OCI-M2 (cell line): ENCODE results near the gene CXXC5.

ENCODE experiments used
- DNase-seq: peaks from one replicate; lab custom pipeline; 2025; ENCODE audit not compliant: unreplicated experiment; lab: John Stamatoyannopoulos, UW

Gene CXXC5

DNA sequence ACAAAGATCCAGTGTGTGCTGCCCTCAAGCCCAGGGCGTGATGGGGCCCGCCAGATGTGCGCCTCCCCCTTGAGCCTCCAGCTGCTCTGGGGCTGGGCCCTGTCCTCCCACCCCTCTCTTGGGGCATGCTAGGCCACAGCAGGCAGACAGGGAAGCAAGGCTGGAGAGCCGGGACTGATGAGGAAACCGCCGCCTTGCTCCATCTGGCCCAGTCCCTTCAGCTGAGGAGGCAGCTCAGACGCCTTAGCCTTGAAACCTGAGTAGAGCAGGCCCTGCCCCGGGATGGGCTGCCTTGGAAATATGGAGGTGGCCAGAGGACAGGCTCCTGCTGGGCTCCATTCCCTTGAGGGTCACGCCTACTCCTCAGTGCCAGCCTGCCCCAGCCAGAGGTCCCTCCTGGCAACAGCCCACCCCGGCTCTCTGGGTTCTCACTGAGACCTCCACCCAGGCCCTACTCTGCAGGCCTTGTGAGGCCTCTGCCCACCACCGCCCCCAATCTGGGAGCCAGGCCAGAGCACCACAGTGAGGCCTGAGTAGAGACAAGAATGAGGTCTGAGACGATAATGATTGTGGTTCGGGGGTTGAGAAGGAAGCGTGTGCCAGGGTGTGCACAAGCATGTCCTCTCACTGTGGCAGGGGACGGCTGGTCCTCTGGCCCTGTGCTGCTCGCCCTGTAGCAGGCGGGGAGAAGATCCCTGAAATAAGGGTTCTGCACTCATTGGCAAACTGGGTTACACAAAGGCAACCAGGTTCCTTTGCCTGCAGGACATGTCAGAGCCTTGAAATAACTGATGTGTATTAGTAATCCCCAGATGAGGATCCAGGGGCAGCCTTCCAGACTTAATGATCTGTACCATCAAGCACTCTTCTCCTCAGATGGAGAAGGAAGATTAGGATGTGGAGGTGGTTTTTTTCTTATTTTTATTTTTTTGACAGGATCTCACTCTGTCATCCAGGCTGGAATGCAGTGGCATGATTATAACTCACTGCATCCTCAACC is 30.9 kb downstream of the CXXC5 start:
- DNase-seq: no peak

DNA sequence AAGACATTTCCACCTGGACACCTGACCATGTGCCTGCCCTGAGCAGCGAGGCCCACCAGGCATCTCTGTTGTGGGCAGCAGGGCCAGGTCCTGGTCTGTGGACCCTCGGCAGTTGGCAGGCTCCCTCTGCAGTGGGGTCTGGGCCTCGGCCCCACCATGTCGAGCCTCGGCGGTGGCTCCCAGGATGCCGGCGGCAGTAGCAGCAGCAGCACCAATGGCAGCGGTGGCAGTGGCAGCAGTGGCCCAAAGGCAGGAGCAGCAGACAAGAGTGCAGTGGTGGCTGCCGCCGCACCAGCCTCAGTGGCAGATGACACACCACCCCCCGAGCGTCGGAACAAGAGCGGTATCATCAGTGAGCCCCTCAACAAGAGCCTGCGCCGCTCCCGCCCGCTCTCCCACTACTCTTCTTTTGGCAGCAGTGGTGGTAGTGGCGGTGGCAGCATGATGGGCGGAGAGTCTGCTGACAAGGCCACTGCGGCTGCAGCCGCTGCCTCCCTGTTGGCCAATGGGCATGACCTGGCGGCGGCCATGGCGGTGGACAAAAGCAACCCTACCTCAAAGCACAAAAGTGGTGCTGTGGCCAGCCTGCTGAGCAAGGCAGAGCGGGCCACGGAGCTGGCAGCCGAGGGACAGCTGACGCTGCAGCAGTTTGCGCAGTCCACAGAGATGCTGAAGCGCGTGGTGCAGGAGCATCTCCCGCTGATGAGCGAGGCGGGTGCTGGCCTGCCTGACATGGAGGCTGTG is 32.4 kb downstream of the CXXC5 start:
- DNase-seq: no peak

DNA sequence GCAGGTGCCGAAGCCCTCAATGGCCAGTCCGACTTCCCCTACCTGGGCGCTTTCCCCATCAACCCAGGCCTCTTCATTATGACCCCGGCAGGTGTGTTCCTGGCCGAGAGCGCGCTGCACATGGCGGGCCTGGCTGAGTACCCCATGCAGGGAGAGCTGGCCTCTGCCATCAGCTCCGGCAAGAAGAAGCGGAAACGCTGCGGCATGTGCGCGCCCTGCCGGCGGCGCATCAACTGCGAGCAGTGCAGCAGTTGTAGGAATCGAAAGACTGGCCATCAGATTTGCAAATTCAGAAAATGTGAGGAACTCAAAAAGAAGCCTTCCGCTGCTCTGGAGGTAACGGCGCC is 32.9 kb downstream of the CXXC5 start:
- DNase-seq: no peak

DNA sequence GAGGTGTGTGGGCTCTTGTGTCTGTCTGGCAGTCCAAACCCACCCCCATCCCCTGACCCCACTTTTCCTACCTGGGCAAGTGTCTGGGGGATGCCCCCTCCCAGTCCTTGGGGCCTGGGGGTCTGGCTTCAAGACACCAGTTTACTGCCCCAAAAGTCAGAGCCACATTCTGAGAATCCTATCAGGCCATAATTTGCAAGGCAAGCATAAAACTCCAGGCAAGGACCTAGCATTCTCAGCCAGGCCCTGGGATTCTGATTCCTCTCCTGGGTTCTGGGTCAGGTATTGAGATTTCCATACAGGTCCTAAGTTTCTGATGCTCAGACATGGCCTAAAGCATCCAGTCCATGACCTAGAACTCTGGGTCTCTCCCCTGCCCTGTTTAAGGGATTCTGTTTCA is 33.3 kb downstream of the CXXC5 start:
- no peak for DNase-seq

DNA sequence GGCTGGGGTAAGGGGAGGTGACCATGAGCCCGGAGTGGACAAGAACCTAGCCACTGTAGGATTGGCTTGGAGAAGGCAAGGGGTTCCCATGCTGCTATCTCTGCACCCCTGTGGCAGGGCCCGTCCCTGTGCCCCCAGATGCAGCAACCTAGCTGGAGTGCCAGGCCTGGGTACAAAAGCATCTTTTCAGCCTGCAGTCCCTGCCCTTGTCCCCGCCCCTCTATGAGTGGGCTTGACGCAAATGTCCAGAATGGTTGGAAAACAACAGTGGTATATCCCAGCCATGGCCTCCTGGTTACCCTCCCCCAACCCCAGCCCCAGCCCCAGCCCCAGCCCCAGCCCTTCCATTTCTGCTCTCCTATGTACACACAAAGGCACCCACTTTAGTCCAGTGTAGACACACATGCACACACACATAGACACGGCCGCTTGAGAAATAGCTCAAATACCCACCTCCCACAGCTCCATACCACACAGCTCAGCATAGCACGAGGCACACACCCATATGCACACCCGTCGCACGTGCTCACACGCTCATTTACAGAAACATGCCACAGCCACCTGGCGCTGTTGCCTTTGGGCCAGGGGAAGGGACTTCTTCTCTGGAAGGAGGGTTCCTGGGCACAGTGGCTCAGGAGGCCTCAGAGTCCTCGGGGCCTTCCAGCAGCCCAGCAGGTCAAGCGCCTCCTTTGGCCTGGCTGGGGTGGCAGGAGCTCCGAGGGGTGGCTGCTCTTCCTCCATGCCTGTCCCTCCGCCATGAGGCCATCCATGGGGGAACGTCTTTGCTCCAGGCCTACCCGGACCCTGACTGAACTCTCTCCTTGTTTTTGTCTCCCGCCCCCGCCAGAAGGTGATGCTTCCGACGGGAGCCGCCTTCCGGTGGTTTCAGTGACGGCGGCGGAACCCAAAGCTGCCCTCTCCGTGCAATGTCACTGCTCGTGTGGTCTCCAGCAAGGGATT is 34.1 kb downstream of the CXXC5 start:
- no peak for DNase-seq

DNA sequence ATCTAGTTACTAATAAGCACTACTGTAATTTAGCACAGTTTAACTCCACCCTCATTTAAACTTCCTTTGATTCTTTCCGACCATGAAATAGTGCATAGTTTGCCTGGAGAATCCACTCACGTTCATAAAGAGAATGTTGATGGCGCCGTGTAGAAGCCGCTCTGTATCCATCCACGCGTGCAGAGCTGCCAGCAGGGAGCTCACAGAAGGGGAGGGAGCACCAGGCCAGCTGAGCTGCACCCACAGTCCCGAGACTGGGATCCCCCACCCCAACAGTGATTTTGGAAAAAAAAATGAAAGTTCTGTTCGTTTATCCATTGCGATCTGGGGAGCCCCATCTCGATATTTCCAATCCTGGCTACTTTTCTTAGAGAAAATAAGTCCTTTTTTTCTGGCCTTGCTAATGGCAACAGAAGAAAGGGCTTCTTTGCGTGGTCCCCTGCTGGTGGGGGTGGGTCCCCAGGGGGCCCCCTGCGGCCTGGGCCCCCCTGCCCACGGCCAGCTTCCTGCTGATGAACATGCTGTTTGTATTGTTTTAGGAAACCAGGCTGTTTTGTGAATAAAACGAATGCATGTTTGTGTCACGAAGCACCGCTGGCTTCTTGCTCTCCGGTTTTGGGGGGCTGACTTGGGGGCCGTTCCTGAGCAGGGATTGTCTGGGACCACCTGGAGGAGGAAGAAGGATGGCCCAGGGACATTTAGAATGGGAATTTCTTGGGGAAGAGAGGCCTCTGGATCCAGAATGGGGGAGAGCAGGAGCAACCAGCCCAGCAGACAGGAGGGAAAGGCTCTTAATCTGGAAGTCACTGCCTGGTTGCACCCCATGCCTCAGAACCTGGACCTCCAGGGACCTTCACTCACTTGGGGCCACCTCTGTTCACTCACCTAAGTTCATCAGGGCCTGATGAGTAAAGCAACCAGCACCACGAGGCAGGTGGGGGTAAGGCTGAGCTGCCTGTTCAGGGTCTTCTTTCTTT is 35.4 kb downstream of the CXXC5 start:
- no peak for DNase-seq

DNA sequence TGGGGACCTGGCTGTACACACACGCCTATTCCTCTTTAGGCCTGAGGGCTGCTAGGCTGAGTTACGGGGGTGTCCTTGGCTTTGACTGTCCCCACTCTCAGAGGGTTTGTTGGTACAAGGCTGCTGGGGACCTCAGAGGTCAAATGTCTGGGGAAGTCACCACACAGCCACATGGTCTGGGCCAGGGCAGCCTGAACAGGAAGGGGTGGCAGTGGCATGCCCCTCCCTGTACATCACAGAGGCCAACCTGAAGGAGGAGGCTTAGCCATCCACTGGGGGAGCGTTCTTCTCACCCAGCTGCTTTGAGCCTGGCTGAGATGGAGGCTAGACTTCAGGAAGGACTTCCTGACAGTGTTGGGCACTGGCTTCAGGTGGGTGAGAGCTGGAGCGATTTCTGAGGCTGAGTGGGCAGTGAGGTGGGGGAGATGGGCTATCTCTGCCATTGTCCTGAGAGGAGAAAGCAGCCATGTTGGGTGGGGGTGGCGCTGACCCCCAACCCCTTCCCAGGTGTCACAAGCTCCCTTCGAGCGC is 36.3 kb downstream of the CXXC5 start:
- DNase-seq: no peak

DNA sequence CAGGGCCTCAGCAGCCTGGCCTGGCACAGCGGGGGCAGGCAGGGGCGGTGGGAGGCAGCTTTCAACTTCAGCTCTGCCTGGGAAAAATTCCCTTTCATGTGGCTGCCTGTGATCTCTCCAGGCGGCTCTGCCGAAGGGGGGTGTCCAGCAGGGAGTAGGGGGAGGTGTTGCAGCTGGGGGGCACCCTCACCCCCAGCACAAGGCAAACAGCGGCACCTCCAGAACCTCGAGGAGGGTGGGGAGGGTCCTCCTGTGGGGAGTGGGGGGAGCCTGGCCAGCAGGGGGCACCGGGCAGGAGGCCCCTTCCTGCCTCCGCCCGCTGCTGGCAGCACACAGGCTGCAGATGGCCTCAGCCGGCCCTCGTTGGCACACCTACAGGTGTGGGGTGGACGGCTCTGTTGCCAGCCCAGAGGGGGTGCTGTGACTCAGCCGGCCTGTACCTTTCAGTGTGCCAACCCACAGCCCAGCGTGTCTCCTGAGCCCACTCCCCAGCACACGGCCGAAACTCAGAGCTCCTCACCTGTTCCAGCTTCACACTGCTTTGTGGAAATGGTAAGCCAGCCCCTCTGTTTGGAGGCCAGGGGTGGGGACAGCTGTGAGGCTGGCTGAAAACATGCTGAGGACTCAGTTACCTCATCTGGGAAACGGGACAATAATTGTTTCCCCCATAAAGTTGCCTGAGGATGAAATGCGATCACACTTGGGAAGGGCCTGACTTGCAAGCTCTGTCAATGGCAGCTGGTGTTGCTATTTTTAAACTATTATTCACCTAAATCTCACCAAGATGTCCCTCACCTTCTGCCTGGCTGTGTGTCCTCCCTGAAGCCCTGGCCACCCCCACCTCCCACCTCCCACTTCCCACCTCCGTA is 37.0 kb downstream of the CXXC5 start:
- no peak for DNase-seq

DNA sequence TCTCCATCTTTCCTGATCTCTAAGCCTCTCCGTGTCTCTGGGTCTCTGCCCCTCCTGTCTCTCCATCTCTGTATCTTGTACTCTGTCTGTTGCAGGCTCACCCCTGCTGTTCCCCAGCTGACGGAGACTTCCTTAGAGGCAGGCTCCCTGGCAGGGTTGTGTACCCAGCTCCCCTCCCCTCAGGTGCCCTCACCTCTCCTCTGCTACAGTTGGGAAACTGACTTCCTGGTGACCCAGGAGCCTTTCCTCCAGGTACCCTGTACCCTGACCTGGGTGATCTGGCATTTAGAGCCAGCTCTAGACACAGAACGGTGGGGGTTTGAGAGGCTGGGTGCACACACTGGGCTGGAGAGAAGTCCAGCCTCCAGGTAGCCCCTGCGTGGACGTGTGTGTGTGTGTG is 37.7 kb downstream of the CXXC5 start:
- DNase-seq: no peak

DNA sequence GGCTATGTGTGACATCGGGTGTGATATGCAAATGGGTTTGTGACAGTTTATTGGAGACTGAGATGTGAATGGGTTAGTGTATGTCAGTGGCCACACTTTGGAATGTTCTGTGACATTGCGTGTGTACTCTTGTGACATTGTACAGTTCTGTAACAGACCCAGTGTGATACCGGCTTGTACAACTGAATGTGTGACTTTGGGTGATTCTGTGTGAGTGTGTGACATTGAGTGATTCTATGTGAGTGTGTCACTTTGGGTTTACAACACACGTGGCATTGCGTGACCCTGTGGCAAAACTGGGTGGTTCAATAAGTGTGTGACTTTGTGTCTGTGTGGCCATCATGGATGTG is 38.2 kb downstream of the CXXC5 start:
- DNase-seq: no peak

DNA sequence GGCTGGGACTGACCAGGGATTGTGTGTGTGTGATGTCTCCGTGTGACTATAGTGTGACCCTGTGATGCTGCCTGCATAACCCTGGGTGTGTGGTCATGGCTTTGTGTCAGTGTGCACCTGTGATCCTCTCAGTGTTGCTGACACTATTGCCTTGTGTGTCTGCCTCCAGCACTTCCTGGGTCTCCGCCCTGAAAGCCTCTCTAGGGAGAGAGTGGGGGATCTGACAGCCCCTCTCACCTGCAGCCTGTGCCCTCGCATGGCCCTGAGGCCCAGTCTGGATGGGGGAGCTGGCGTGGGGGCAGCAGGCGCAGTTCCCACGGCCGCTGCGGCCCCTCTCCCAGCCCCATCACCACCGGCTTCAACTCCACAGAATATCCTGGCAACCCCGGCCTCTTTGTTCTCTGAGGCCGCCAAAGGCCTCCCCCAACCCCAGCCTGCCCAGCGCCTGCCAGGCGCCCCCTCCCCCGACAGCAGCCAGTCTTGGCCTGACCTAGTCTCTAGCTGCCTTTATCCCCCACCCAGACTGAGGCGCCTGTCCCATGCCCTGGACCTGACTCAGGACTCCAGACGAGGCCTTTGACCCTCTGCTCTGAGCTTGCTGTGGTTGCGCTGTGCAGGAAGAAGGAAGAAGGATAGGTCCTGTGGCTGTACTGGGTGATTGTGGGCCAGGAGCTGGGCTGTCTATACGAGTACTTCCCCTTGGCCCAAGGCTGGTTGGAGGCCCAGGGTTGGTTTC is 38.7 kb downstream of the CXXC5 start:
- no peak for DNase-seq

DNA sequence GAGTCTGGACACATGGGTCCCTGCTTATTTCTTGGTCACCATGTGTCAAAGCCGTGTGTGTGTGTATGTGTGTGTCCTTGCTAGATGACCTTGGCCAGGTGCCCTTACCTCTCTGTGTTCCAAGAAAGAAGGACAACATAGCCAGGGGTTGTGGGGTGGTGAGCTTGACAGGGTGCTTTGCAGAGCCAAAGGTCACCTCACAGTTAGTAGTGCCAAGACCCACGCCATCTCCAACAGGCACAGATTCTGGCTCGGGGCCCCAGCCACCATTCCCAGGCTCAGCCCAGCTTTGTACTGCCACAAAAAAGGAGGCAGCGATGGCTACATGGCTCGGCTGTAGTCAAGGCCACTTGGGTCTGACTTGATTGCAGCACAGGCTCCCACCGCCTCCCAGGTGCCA is 39.5 kb downstream of the CXXC5 start:
- DNase-seq: no peak

DNA sequence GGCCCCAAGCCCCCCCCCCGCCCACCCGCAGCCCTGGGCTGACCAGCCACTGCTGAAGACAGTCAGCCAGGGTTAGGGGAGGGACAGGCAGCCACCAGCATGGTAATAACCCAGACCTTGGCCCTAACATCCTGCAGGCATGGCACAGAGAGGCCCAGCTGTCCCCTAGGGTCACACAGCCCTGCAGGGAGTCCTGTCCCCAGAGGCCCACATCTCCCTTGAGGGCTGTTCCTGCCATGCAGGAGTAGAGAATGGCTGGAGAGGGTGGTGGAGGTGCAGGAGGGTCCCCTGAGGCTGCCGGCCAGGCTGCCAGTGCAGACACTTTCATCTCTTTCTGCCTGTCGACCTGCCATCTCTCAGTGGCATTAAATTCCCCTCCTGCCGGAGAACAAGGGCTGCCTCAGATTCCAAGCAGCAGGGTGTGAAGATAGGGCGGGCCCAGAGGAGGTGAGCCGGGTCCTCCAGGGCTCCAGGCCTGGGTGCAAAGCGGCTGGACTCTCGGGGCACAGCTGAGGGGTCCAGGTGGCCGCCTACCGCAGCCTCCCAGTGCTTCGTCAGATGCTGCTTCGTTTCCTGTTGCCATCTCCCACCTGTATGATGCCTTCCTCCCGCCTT is 40.0 kb downstream of the CXXC5 start:
- DNase-seq: no peak

DNA sequence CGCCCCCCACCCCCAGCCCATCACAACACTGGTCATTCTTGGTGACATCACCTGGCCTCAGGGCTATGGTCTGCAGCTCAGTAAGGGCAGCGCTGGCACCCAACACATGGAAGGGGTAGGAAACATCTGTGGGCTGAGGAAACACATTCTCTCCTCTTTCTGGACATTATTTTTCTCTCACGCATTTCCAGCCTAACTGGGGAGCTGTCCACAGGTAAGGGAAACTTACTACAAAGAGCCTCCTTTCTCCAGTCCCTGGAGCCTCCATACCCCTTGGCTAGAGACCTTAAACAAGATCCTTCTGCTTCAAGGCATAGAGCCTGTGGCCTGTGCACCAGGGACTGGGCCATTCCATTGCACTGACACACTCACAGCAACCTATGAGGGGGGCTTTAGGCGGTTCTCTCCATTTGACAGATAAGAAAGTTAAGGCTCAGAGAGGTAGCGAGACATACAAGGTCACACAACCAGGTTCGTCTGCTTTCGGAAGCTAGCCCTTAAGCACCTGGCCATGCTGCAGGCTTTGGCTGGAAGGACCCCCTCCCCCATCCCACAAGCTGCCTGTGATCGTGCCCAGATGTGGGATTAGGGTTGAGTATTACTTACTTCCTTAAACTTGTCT is 40.7 kb downstream of the CXXC5 start:
- DNase-seq: no peak

DNA sequence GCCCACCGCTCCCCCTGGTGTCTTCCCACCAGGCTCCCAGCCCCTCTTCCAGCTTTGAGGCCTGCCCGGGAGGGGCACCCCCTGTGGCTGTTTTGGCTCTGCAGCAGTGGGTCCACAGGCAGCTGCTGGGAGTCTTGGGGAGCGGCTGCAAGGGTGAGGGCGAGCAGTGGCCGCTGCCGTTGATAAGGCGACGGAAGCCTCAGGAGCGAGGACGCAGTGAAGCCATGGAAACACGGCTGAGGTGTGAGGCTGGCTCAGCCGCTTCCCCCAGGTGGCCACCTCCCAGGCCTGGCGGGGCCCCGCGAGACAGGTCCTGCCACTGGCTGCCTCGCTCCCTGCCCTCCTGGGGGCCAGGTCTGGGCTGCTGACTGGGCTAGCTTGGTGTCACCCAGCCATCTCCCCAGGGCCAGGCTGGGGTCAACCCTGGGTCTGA is 41.5 kb downstream of the CXXC5 start:
- no peak for DNase-seq

DNA sequence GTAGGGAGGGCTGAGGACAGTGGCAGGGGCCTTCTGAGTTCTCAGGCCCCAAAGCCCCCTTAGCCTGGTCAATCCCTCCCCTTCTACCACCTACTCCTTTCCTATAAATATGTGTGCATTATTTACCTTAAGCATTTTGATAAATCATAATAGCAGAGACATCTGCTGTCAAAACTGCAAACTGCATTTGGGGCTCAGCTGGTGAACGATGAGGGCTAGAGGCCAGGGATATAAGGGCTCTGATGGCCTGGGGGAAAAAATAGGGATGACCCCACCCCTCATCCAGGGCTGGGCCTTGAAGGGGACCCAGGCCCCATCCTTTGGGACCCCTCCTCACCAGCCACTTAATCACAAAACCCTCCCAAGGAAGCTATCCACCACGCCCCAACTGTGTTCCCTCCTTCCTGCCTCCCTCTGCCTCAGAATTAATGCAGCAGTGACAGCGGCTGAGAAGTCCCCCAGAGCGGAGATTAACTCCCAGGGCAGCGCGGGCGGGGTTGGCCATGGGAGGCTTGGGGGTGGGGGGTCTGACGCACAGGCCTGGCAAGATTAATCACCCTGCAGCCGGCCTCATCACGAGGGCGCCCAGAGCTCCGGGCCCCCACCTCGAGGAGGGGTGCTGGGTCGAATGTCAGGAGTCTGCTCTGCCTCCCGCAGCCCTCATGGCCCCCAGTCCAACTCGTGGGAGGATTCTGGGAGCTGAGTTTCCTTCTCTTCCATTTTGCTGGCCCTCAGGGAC is 42.1 kb downstream of the CXXC5 start:
- DNase-seq: peak; percentile 55
